Measurements from ENCODE around the gene TMEM191C.
"Not testable (repeated sequence)": the region's sequence is repeated elsewhere in the genome, so short reads cannot be mapped to it uniquely, and the experiment has no call there.

The TMEM191C gene

GRCh38 chr22:21447694-21448402, 19.3 kb upstream of the TMEM191C start:
- Histone ChIP-seq H3K4me3 (ENCODE audit: low read length) (no peak overlapping the region), H3K36me3 (ENCODE audit: insufficient read depth, low read length) (peaks cover 16% of the 10 kb centered on the region), H3K27me3 (ENCODE audit: insufficient read depth, low read length) (no peaks in the 10 kb centered on the region), H3K4me1 (ENCODE audit: insufficient read depth, low read length) (peaks cover 10% of the 10 kb centered on the region), H3K9me3 (ENCODE audit: insufficient read depth, low read depth, low read length) (no peaks in the 10 kb centered on the region), H3K9ac (ENCODE audit: low read depth, low read length) (no peak overlapping the region), H3K27ac (ENCODE audit: low read depth, low read length) (no peak overlapping the region)
- 95% methylated on average over 22 of the region's 22 CpGs for WGBS

GRCh38 chr22:21448627-21449416, 18.4 kb upstream of the TMEM191C start:
- WGBS: 92% methylated on average over 23 of the region's 23 CpGs
- H3K27me3 ChIP-seq (ENCODE audit: insufficient read depth, low read length): no peaks in the 10 kb centered on the region
- no peaks in the 10 kb centered on the region for H3K9me3 ChIP-seq (ENCODE audit: insufficient read depth, low read depth, low read length)

GRCh38 chr22:21449531-21450319, 17.5 kb upstream of the TMEM191C start:
- Histone ChIP-seq H3K36me3 (ENCODE audit: insufficient read depth, low read length) (peaks cover 16% of the 10 kb centered on the region), H3K27ac (ENCODE audit: low read depth, low read length) (no peak overlapping the region), H3K9ac (ENCODE audit: low read depth, low read length) (no peak overlapping the region), H3K4me3 (ENCODE audit: low read length) (no peak overlapping the region), H3K27me3 (ENCODE audit: insufficient read depth, low read length) (no peaks in the 10 kb centered on the region), H3K9me3 (ENCODE audit: insufficient read depth, low read depth, low read length) (no peaks in the 10 kb centered on the region), H3K4me1 (ENCODE audit: insufficient read depth, low read length) (peaks cover 6% of the 10 kb centered on the region; the same call in 1 of the 2 replicates)
- WGBS: 92% methylated on average over 23 of the region's 23 CpGs

More at GRCh38 chr22:21448627-21449416, 18.4 kb upstream of the TMEM191C start:
- H3K36me3 ChIP-seq (ENCODE audit: insufficient read depth, low read length): peaks cover 16% of the 10 kb centered on the region
- H3K27ac ChIP-seq (ENCODE audit: low read depth, low read length): no peak overlapping the region
- no peak overlapping the region for H3K9ac ChIP-seq (ENCODE audit: low read depth, low read length)
- peaks cover 6% of the 10 kb centered on the region for H3K4me1 ChIP-seq (ENCODE audit: insufficient read depth, low read length)
- H3K4me3 ChIP-seq (ENCODE audit: low read length): no peak overlapping the region

- H3K9ac ChIP-seq (ENCODE audit: low read depth, low read length): no peak overlapping the region
- no peak overlapping the region for H3K27ac ChIP-seq (ENCODE audit: low read depth, low read length)
- H3K36me3 ChIP-seq (ENCODE audit: insufficient read depth, low read length): peaks cover 12% of the 10 kb centered on the region
- no peak overlapping the region for H3K4me3 ChIP-seq (ENCODE audit: low read length)
- no peaks in the 10 kb centered on the region for H3K27me3 ChIP-seq (ENCODE audit: insufficient read depth, low read length)
- H3K9me3 ChIP-seq (ENCODE audit: insufficient read depth, low read depth, low read length): no peaks in the 10 kb centered on the region
- WGBS: 88% methylated on average over 19 of the region's 19 CpGs
- H3K4me1 ChIP-seq (ENCODE audit: insufficient read depth, low read length): peaks cover 9% of the 10 kb centered on the region; the same call in 1 of the 2 replicates
Measured at GRCh38 chr22:21450320-21450831, 16.8 kb upstream of the TMEM191C start.

- H3K36me3 ChIP-seq (ENCODE audit: insufficient read depth, low read length): peaks cover 12% of the 10 kb centered on the region
- H3K4me3 ChIP-seq (ENCODE audit: low read length): no peak overlapping the region
- no peaks in the 10 kb centered on the region for H3K9me3 ChIP-seq (ENCODE audit: insufficient read depth, low read depth, low read length)
- H3K27ac ChIP-seq (ENCODE audit: low read depth, low read length): no peak overlapping the region
- H3K27me3 ChIP-seq (ENCODE audit: insufficient read depth, low read length): no peaks in the 10 kb centered on the region
- no peak overlapping the region for H3K9ac ChIP-seq (ENCODE audit: low read depth, low read length)
- peaks cover 14% of the 10 kb centered on the region; the same call in 1 of the 2 replicates for H3K4me1 ChIP-seq (ENCODE audit: insufficient read depth, low read length)
- WGBS: 90% methylated on average over 9 of the region's 9 CpGs
Measured at GRCh38 chr22:21450858-21451353, 16.3 kb upstream of the TMEM191C start.

GRCh38 chr22:21451545-21452520, 15.4 kb upstream of the TMEM191C start:
- H3K27me3 ChIP-seq (ENCODE audit: insufficient read depth, low read length): no peaks in the 10 kb centered on the region
- H3K9me3 ChIP-seq (ENCODE audit: insufficient read depth, low read depth, low read length): no peaks in the 10 kb centered on the region
- no peak overlapping the region for H3K27ac ChIP-seq (ENCODE audit: low read depth, low read length)
- no peak overlapping the region for H3K9ac ChIP-seq (ENCODE audit: low read depth, low read length)
- H3K36me3 ChIP-seq (ENCODE audit: insufficient read depth, low read length): peaks cover 3% of the 10 kb centered on the region; the same call in 1 of the 2 replicates
- peaks cover 14% of the 10 kb centered on the region; the same call in 1 of the 2 replicates for H3K4me1 ChIP-seq (ENCODE audit: insufficient read depth, low read length)
- WGBS: 88% methylated on average over 7 of the region's 7 CpGs
- no peak overlapping the region for H3K4me3 ChIP-seq (ENCODE audit: low read length)

GRCh38 chr22:21452666-21453065, 14.5 kb upstream of the TMEM191C start:
- WGBS: 93% methylated on average over 4 of the region's 4 CpGs
- not testable (repeated sequence) for H3K4me3 ChIP-seq (ENCODE audit: low read length); H3K27me3 ChIP-seq (ENCODE audit: insufficient read depth, low read length); H3K27ac ChIP-seq (ENCODE audit: low read depth, low read length); H3K36me3 ChIP-seq (ENCODE audit: insufficient read depth, low read length); H3K9ac ChIP-seq (ENCODE audit: low read depth, low read length); H3K9me3 ChIP-seq (ENCODE audit: insufficient read depth, low read depth, low read length)
- peaks cover 14% of the 10 kb centered on the region; the same call in 1 of the 2 replicates for H3K4me1 ChIP-seq (ENCODE audit: insufficient read depth, low read length)

GRCh38 chr22:21454998-21455333, 12.2 kb upstream of the TMEM191C start:
- 92% methylated on average over 9 of the region's 9 CpGs for WGBS
- H3K9me3 ChIP-seq (ENCODE audit: insufficient read depth, low read depth, low read length); H3K27ac ChIP-seq (ENCODE audit: low read depth, low read length); H3K36me3 ChIP-seq (ENCODE audit: insufficient read depth, low read length); H3K4me3 ChIP-seq (ENCODE audit: low read length); H3K9ac ChIP-seq (ENCODE audit: low read depth, low read length); H3K27me3 ChIP-seq (ENCODE audit: insufficient read depth, low read length): not testable (repeated sequence)
- peaks cover 11% of the 10 kb centered on the region; the same call in 1 of the 2 replicates for H3K4me1 ChIP-seq (ENCODE audit: insufficient read depth, low read length)

GRCh38 chr22:21455334-21456089, 11.7 kb upstream of the TMEM191C start:
- no peak overlapping the region for H3K9ac ChIP-seq (ENCODE audit: low read depth, low read length)
- H3K4me3 ChIP-seq (ENCODE audit: low read length): no peak overlapping the region
- no peaks in the 10 kb centered on the region for H3K9me3 ChIP-seq (ENCODE audit: insufficient read depth, low read depth, low read length)
- 87% methylated on average over 19 of the region's 19 CpGs for WGBS
- H3K27me3 ChIP-seq (ENCODE audit: insufficient read depth, low read length): no peaks in the 10 kb centered on the region
- no peak overlapping the region; the same call in 1 of the 2 replicates for H3K27ac ChIP-seq (ENCODE audit: low read depth, low read length)
- H3K4me1 ChIP-seq (ENCODE audit: insufficient read depth, low read length): peaks cover 8% of the 10 kb centered on the region; the same call in 1 of the 2 replicates
- no peaks in the 10 kb centered on the region for H3K36me3 ChIP-seq (ENCODE audit: insufficient read depth, low read length)

Data from HUES64 (cell line).